ENCODE data around the gene GABRB3. TPM values are rescaled to one million over a fixed set of nuclear protein-coding genes. Genes with fewer than 3 reads are reported as not detected.
A peak's percentile ranks its signal among the peaks of the same experiment; 100 is the strongest.

Gene GABRB3
- total and polyA plus RNA-seq, 2 donors from 2014 or later: 4.7 to 6.9 TPM

DNA sequence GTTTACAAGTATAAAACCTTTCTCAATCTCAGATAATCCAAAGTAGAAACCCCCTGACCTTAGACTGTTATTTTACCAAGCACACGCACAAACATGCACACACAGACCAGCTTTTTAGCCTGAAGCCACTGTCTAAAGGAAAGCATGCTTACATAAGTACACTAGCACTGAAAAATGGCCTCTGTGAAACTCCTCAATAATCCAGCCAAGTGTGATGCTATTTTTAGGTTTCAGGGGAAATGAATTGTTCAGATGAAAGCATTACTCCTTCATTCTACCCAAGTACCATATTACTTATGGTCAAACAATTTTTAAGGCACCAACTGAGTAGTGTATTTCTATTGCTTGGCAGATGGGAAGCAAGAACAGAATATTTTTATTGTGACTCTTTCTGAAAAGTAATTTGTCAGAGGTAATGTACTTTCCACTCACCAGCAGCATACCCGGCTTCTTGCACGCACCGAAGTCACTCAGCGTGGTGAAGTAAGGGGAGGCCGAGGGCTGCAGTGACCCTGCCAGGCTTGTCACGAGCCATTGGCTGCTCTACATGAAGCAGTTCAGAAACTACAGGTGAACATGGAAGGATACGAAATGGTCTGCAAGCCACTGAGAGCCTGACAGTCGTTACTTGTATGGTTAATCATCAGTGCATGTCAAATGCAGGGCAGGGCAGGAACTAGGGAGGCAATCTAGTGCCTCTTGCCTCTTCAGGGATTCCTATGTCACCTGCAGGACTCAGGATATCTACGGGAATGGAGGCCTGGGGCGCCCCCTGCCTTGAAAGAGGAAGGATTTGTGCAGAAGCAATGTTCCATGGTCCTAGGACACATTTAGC, 106.7 kb downstream of the GABRB3 start:
- no peak for FAIRE-seq
- peak overlapping the region in 1 of 2 donors; percentile 20 for H3K27ac ChIP-seq (ENCODE audit: low read depth in 2 of 2, low read length in 2 of 2)

DNA sequence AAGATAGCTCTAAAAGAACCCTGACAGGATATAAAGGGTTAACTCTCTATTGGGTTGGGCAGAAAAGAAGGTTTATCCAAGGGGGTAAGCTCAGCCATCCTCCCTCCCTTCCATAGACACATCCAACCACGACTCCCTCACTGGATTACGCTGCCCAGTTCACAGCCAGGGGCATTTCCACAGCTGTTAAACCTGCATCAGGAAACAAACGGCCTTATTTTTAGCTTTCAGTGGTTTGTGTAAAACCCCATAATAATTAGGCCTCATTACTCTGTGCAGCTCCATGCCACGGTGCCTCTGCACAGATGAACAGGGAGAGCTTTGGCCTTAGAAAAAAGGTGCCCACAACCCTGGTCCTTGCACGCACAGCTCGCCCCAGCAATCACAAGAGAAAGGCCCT, 110.6 kb downstream of the GABRB3 start:
- FAIRE-seq: no peak
- DNase-seq: no peak
- peaks cover 0 to 10% (median 0%) of the 10 kb centered on the region in 3 donors for H3K4me1 ChIP-seq (ENCODE audit: control insufficient read depth in 2 of 3, insufficient read depth in 2 of 3, low read depth in 1 of 3, low read length in 3 of 3)

More for the DNA sequence above, 106.7 kb downstream of the GABRB3 start:
- intact Hi-C loops (cut with DNase I): no loop called here
- DNase-seq: peak in 4 of 5 donors; percentile 66 to 78 (median 70)
- Histone ChIP-seq H3K4me3 (ENCODE audit: low read length in 3 of 3) (no peak overlapping the region), H3K9ac (ENCODE audit: low read length in 3 of 3) (no peak overlapping the region), H3K4me1 (ENCODE audit: control insufficient read depth in 2 of 3, insufficient read depth in 2 of 3, low read depth in 1 of 3, low read length in 3 of 3) (peaks cover 0 to 13% (median 0%) of the 10 kb centered on the region in 3 donors), H3K36me3 (ENCODE audit: control insufficient read depth in 2 of 3, insufficient read depth in 3 of 3, low read length in 3 of 3) (no peaks in the 10 kb centered on the region), H3K9me3 (ENCODE audit: control insufficient read depth in 2 of 3, insufficient read depth in 1 of 3, low read length in 3 of 3) (no peaks in the 10 kb centered on the region), H3K27me3 (ENCODE audit: control insufficient read depth, insufficient read depth, low read length) (no peaks in the 10 kb centered on the region)
- TF ChIP-seq, protein P1, sequence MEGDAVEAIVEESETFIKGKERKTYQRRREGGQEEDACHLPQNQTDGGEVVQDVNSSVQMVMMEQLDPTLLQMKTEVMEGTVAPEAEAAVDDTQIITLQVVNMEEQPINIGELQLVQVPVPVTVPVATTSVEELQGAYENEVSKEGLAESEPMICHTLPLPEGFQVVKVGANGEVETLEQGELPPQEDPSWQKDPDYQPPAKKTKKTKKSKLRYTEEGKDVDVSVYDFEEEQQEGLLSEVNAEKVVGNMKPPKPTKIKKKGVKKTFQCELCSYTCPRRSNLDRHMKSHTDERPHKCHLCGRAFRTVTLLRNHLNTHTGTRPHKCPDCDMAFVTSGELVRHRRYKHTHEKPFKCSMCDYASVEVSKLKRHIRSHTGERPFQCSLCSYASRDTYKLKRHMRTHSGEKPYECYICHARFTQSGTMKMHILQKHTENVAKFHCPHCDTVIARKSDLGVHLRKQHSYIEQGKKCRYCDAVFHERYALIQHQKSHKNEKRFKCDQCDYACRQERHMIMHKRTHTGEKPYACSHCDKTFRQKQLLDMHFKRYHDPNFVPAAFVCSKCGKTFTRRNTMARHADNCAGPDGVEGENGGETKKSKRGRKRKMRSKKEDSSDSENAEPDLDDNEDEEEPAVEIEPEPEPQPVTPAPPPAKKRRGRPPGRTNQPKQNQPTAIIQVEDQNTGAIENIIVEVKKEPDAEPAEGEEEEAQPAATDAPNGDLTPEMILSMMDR (IDR thresholded peaks at IDR 0.05; ENCODE audit: borderline replicate concordance, extremely low read depth, insufficient read depth): no peak

DNA sequence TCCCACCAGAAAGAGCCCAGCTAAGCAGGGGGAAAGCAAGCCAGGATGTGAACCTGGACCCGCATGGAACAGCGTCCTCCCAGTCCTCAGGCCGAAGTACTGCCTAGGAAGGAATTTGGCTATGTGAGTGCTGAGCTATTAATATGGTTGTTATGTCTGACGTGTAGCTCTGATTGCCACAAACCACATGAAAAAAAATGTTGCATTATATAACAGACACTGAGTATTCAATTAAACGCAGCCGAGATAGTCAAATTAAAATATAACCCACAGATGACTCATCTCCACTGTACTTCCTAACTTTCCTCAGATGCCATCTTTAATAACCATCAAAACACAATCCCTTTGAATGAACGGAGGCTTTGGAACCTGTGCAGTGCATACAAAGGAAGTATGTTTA, 111.1 kb downstream of the GABRB3 start:
- intact Hi-C loops (cut with DNase I): no loop called here

More for the DNA sequence above, 110.6 kb downstream of the GABRB3 start:
- TF ChIP-seq, protein P1 (IDR thresholded peaks at IDR 0.05; ENCODE audit: borderline replicate concordance, extremely low read depth, insufficient read depth): no peak
- H3K27me3 ChIP-seq (ENCODE audit: control insufficient read depth, insufficient read depth, low read length): no peaks in the 10 kb centered on the region
- intact Hi-C loops (cut with DNase I): no loop called here
- no peak overlapping the region for H3K4me3 ChIP-seq (ENCODE audit: low read length in 3 of 3)
- H3K9ac ChIP-seq (ENCODE audit: low read length in 3 of 3): no peak overlapping the region
- no peaks in the 10 kb centered on the region for H3K36me3 ChIP-seq (ENCODE audit: control insufficient read depth in 2 of 3, insufficient read depth in 3 of 3, low read length in 3 of 3)
- no peak overlapping the region for H3K27ac ChIP-seq (ENCODE audit: low read depth in 2 of 2, low read length in 2 of 2)
- H3K9me3 ChIP-seq (ENCODE audit: control insufficient read depth in 2 of 3, insufficient read depth in 1 of 3, low read length in 3 of 3): no peaks in the 10 kb centered on the region

More for the DNA sequence above, 111.1 kb downstream of the GABRB3 start:
- TF ChIP-seq, protein P1 (IDR thresholded peaks at IDR 0.05; ENCODE audit: borderline replicate concordance, extremely low read depth, insufficient read depth): no peak
- Histone ChIP-seq H3K36me3 (ENCODE audit: control insufficient read depth in 2 of 3, insufficient read depth in 3 of 3, low read length in 3 of 3) (no peaks in the 10 kb centered on the region), H3K9me3 (ENCODE audit: control insufficient read depth in 2 of 3, insufficient read depth in 1 of 3, low read length in 3 of 3) (no peaks in the 10 kb centered on the region), H3K27me3 (ENCODE audit: control insufficient read depth, insufficient read depth, low read length) (no peaks in the 10 kb centered on the region), H3K4me1 (ENCODE audit: control insufficient read depth in 2 of 3, insufficient read depth in 2 of 3, low read depth in 1 of 3, low read length in 3 of 3) (peaks cover 0 to 6% (median 0%) of the 10 kb centered on the region in 3 donors), H3K4me3 (ENCODE audit: low read length in 3 of 3) (no peak overlapping the region), H3K9ac (ENCODE audit: low read length in 3 of 3) (no peak overlapping the region), H3K27ac (ENCODE audit: low read depth in 2 of 2, low read length in 2 of 2) (no peak overlapping the region)
- FAIRE-seq: no peak
- no peak for DNase-seq
